Measurements from ENCODE around the gene THBS3.

GRCh38 chr1:155256058-155256852 is 48.6 kb upstream of the THBS3 start:
- TF ChIP-seq CTCF (conservative IDR thresholded peaks at IDR 0.05; ENCODE audit: low read length) (no peak), EZH2phosphoT487 (IDR thresholded peaks at IDR 0.05; ENCODE audit: borderline replicate concordance) (no peak)

All from Loucy (cell line).